ENCODE data around the gene CDC42BPA.

DNA sequence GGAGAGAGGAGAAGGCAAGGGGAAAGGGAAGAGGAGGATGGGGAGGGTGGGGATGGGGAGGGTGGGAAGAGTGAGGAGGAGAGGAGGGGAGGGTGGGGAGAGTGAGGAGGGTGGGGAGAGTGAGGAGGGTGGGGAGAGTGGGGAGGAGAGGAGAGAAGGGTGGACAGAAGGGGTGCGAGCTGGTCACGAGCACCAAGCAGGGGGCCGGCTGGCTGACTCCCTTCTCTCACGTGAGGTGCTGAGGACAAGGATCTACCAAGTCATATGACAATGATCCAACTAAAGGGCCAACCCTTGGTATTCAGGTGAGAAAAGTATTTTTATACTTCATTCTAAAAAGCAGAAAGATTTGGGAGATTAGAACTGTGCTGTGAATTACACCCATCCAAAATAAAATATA, 326.4 kb downstream of the CDC42BPA start:
- TF ChIP-seq EZH2 (IDR thresholded peaks at IDR 0.05; ENCODE audit: insufficient read depth, poor library complexity, severe bottlenecking): no peak
- TF ChIP-seq EZH2phosphoT487 (IDR thresholded peaks at IDR 0.05; ENCODE audit: insufficient read depth, low read depth): no peak

All from GM23248 (cell line).